ENCODE results near the gene KLHL26.

The KLHL26 gene

GRCh38 chr19:18708452-18709231, 71.8 kb downstream of the KLHL26 start:
- DNase-seq (ENCODE audit: low read depth, low spot score): no peak
- no peak overlapping the region for H3K4me3 ChIP-seq (ENCODE audit: low read length)
- no CpG with 5 or more reads among the region's 25 CpGs for WGBS (ENCODE audit: insufficient coverage, insufficient read length)
- no peaks in the 10 kb centered on the region for H3K9me3 ChIP-seq (ENCODE audit: control insufficient read depth, insufficient read depth, low read length)
- no peaks in the 10 kb centered on the region; the same call in 1 of the 2 replicates for H3K36me3 ChIP-seq (ENCODE audit: control insufficient read depth, insufficient read depth, low read length)
- H3K27me3 ChIP-seq (ENCODE audit: control insufficient read depth, insufficient read depth, low read length): no peaks in the 10 kb centered on the region
- H3K27ac ChIP-seq (ENCODE audit: low read length): no peak overlapping the region
- no peaks in the 10 kb centered on the region for H3K4me1 ChIP-seq (ENCODE audit: control insufficient read depth, insufficient read depth, low read length)

GRCh38 chr19:18709546-18709945, 72.7 kb downstream of the KLHL26 start:
- no peak overlapping the region for H3K27ac ChIP-seq (ENCODE audit: low read length)
- no peaks in the 10 kb centered on the region for H3K9me3 ChIP-seq (ENCODE audit: control insufficient read depth, insufficient read depth, low read length)
- H3K27me3 ChIP-seq (ENCODE audit: control insufficient read depth, insufficient read depth, low read length): no peaks in the 10 kb centered on the region
- no peaks in the 10 kb centered on the region for H3K4me1 ChIP-seq (ENCODE audit: control insufficient read depth, insufficient read depth, low read length)
- WGBS (ENCODE audit: insufficient coverage, insufficient read length): no CpG with 5 or more reads among the region's 10 CpGs
- no peak overlapping the region for H3K4me3 ChIP-seq (ENCODE audit: low read length)
- DNase-seq (ENCODE audit: low read depth, low spot score): no peak
- H3K36me3 ChIP-seq (ENCODE audit: control insufficient read depth, insufficient read depth, low read length): no peaks in the 10 kb centered on the region; the same call in 1 of the 2 replicates

- H3K4me3 ChIP-seq (ENCODE audit: low read length): no peak overlapping the region
Observed at GRCh38 chr19:18710186-18710585, 73.4 kb downstream of the KLHL26 start.

GRCh38 chr19:18710996-18711751, 74.3 kb downstream of the KLHL26 start:
- no peak for DNase-seq (ENCODE audit: low read depth, low spot score)
- Histone ChIP-seq H3K36me3 (ENCODE audit: control insufficient read depth, insufficient read depth, low read length) (no peaks in the 10 kb centered on the region; the same call in 1 of the 2 replicates), H3K27me3 (ENCODE audit: control insufficient read depth, insufficient read depth, low read length) (no peaks in the 10 kb centered on the region), H3K27ac (ENCODE audit: low read length) (no peak overlapping the region), H3K4me3 (ENCODE audit: low read length) (no peak overlapping the region), H3K4me1 (ENCODE audit: control insufficient read depth, insufficient read depth, low read length) (no peaks in the 10 kb centered on the region), H3K9me3 (ENCODE audit: control insufficient read depth, insufficient read depth, low read length) (no peaks in the 10 kb centered on the region)
- WGBS (ENCODE audit: insufficient coverage, insufficient read length): no CpG with 5 or more reads among the region's 28 CpGs

More at GRCh38 chr19:18710186-18710585, 73.4 kb downstream of the KLHL26 start:
- H3K27ac ChIP-seq (ENCODE audit: low read length): no peak overlapping the region
- DNase-seq (ENCODE audit: low read depth, low spot score): no peak
- WGBS (ENCODE audit: insufficient coverage, insufficient read length): no CpG with 5 or more reads among the region's 11 CpGs
- no peaks in the 10 kb centered on the region for H3K27me3 ChIP-seq (ENCODE audit: control insufficient read depth, insufficient read depth, low read length)
- H3K36me3 ChIP-seq (ENCODE audit: control insufficient read depth, insufficient read depth, low read length): no peaks in the 10 kb centered on the region; the same call in 1 of the 2 replicates
- no peaks in the 10 kb centered on the region for H3K4me1 ChIP-seq (ENCODE audit: control insufficient read depth, insufficient read depth, low read length)
- no peaks in the 10 kb centered on the region for H3K9me3 ChIP-seq (ENCODE audit: control insufficient read depth, insufficient read depth, low read length)

- Histone ChIP-seq H3K9me3 (ENCODE audit: control insufficient read depth, insufficient read depth, low read length) (no peaks in the 10 kb centered on the region), H3K4me3 (ENCODE audit: low read length) (no peak overlapping the region), H3K27ac (ENCODE audit: low read length) (no peak overlapping the region), H3K36me3 (ENCODE audit: control insufficient read depth, insufficient read depth, low read length) (no peaks in the 10 kb centered on the region; the same call in 1 of the 2 replicates), H3K27me3 (ENCODE audit: control insufficient read depth, insufficient read depth, low read length) (no peaks in the 10 kb centered on the region), H3K4me1 (ENCODE audit: control insufficient read depth, insufficient read depth, low read length) (no peaks in the 10 kb centered on the region)
- no peak for DNase-seq (ENCODE audit: low read depth, low spot score)
- WGBS (ENCODE audit: insufficient coverage, insufficient read length): no CpG with 5 or more reads among the region's 3 CpGs
Observed at GRCh38 chr19:18711893-18712292, 75.1 kb downstream of the KLHL26 start.

- H3K27me3 ChIP-seq (ENCODE audit: control insufficient read depth, insufficient read depth, low read length): no peaks in the 10 kb centered on the region
- no peaks in the 10 kb centered on the region for H3K4me1 ChIP-seq (ENCODE audit: control insufficient read depth, insufficient read depth, low read length)
- H3K27ac ChIP-seq (ENCODE audit: low read length): no peak overlapping the region
- H3K36me3 ChIP-seq (ENCODE audit: control insufficient read depth, insufficient read depth, low read length): no peaks in the 10 kb centered on the region; the same call in 1 of the 2 replicates
- no CpG with 5 or more reads among the region's 5 CpGs for WGBS (ENCODE audit: insufficient coverage, insufficient read length)
- DNase-seq (ENCODE audit: low read depth, low spot score): no peak
- H3K9me3 ChIP-seq (ENCODE audit: control insufficient read depth, insufficient read depth, low read length): no peaks in the 10 kb centered on the region
- H3K4me3 ChIP-seq (ENCODE audit: low read length): no peak overlapping the region
Observed at GRCh38 chr19:18712981-18713380, 76.2 kb downstream of the KLHL26 start.

GRCh38 chr19:18713550-18714117, 76.8 kb downstream of the KLHL26 start:
- WGBS (ENCODE audit: insufficient coverage, insufficient read length): no CpG with 5 or more reads among the region's 18 CpGs
- DNase-seq (ENCODE audit: low read depth, low spot score): no peak
- no peak overlapping the region for H3K27ac ChIP-seq (ENCODE audit: low read length)
- H3K27me3 ChIP-seq (ENCODE audit: control insufficient read depth, insufficient read depth, low read length): no peaks in the 10 kb centered on the region
- no peak overlapping the region for H3K4me3 ChIP-seq (ENCODE audit: low read length)
- H3K9me3 ChIP-seq (ENCODE audit: control insufficient read depth, insufficient read depth, low read length): no peaks in the 10 kb centered on the region
- H3K4me1 ChIP-seq (ENCODE audit: control insufficient read depth, insufficient read depth, low read length): no peaks in the 10 kb centered on the region
- H3K36me3 ChIP-seq (ENCODE audit: control insufficient read depth, insufficient read depth, low read length): no peaks in the 10 kb centered on the region; the same call in 1 of the 2 replicates

- no CpG with 5 or more reads among the region's 5 CpGs for WGBS (ENCODE audit: insufficient coverage, insufficient read length)
- Histone ChIP-seq H3K4me3 (ENCODE audit: low read length) (no peak overlapping the region), H3K4me1 (ENCODE audit: control insufficient read depth, insufficient read depth, low read length) (no peaks in the 10 kb centered on the region), H3K27me3 (ENCODE audit: control insufficient read depth, insufficient read depth, low read length) (no peaks in the 10 kb centered on the region), H3K9me3 (ENCODE audit: control insufficient read depth, insufficient read depth, low read length) (no peaks in the 10 kb centered on the region), H3K36me3 (ENCODE audit: control insufficient read depth, insufficient read depth, low read length) (no peaks in the 10 kb centered on the region; the same call in 1 of the 2 replicates), H3K27ac (ENCODE audit: low read length) (no peak overlapping the region)
- no peak for DNase-seq (ENCODE audit: low read depth, low spot score)
Observed at GRCh38 chr19:18715416-18715815, 78.6 kb downstream of the KLHL26 start.

- H3K27ac ChIP-seq (ENCODE audit: low read length): no peak overlapping the region
- no CpG with 5 or more reads among the region's 6 CpGs for WGBS (ENCODE audit: insufficient coverage, insufficient read length)
- H3K4me1 ChIP-seq (ENCODE audit: control insufficient read depth, insufficient read depth, low read length): no peaks in the 10 kb centered on the region; the same call in 1 of the 2 replicates
- H3K36me3 ChIP-seq (ENCODE audit: control insufficient read depth, insufficient read depth, low read length): no peaks in the 10 kb centered on the region; the same call in 1 of the 2 replicates
- H3K27me3 ChIP-seq (ENCODE audit: control insufficient read depth, insufficient read depth, low read length): no peaks in the 10 kb centered on the region
- no peak for DNase-seq (ENCODE audit: low read depth, low spot score)
- H3K4me3 ChIP-seq (ENCODE audit: low read length): no peak overlapping the region
- H3K9me3 ChIP-seq (ENCODE audit: control insufficient read depth, insufficient read depth, low read length): no peaks in the 10 kb centered on the region
Observed at GRCh38 chr19:18716857-18717256, 80.0 kb downstream of the KLHL26 start.

- DNase-seq (ENCODE audit: low read depth, low spot score): no peak
- Histone ChIP-seq H3K27ac (ENCODE audit: low read length) (no peak overlapping the region), H3K9me3 (ENCODE audit: control insufficient read depth, insufficient read depth, low read length) (no peaks in the 10 kb centered on the region), H3K36me3 (ENCODE audit: control insufficient read depth, insufficient read depth, low read length) (no peaks in the 10 kb centered on the region; the same call in 1 of the 2 replicates), H3K27me3 (ENCODE audit: control insufficient read depth, insufficient read depth, low read length) (no peaks in the 10 kb centered on the region), H3K4me3 (ENCODE audit: low read length) (no peak overlapping the region), H3K4me1 (ENCODE audit: control insufficient read depth, insufficient read depth, low read length) (no peaks in the 10 kb centered on the region; the same call in 1 of the 2 replicates)
- no CpG with 5 or more reads among the region's 10 CpGs for WGBS (ENCODE audit: insufficient coverage, insufficient read length)
Observed at GRCh38 chr19:18717601-18718000, 80.8 kb downstream of the KLHL26 start.

Data from iPS DF 6.9 (cell line).